ENCODE data around the gene CLEC2L.
"Not testable (repeated sequence)": the region's sequence is repeated elsewhere in the genome, so short reads cannot be mapped to it uniquely, and the experiment has no call there.

CLEC2L gene

GRCh38 chr7:139523968-139524815 is 707 bp downstream of the CLEC2L start:
- DNase-seq, result no peak

DNA sequence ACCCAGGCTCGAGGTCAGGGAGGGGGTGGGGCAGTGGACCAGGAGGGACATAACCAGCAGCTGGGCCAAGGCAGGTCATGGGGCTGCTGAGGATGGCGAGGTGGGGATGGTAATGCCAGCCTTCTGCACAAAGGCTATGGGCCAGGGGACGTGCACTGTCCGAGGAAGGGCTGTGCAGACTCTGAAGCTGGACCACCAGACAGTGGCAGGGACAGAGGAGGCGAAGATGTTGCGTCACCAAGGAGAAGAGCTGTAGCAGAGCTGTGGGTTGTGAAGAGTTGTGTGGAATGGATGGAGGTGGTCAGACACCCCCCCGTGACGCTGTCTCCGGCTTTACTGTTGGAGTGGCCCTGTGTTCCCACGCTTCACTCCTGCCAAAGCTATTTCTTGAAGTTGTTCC is 1.8 kb downstream of the CLEC2L start:
- no peak for DNase-seq

DNA sequence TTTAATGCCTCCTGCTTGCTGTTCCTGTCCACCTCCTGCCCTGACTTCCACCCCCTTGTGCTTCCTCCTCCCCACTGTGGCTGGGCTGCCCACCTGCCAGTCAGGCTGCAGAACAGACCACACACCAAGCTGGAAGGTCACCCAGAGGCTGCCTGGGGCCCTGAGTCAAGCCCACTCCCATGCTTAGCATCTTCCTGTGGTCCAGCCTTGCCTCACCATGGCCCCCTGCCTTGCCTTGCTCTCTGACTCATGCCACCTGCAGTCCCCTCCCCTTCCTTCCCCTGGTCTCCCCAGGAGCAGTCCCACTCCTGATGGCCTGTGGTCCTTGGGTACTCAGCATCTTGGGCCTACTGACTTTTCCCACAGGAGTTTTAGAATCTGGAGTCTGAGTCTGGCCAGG is 2.3 kb downstream of the CLEC2L start:
- DNase-seq, result no peak

- no peak for DNase-seq
Observed at GRCh38 chr7:139526578-139527544, 3.4 kb downstream of the CLEC2L start.

- no peak for DNase-seq
Observed at GRCh38 chr7:139531094-139531493, 7.6 kb downstream of the CLEC2L start.

DNA sequence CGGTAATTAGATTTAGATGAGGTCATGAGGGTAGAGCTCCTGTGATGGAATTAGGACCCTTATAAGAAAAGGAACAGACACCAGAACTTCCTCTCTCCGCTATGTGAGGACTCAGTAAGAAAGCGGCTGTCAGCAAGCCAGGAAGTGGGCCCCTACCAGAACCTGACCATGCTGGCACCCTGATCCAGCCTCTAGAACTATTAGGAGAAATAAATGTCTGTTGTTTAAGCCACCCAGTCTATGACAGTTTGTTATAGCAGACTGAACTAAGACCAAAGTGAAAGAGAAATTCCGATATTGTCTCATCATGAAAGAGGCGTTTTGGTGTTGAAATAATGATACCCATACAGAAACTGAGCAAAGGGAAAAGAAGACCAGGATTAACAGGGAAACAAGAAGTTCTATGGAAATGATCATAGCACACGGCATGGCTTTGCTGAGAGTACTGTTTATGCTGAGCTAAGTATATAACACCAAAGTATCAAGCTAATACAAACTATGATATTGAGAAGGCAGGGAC is 9.2 kb downstream of the CLEC2L start:
- DNase-seq, result no peak

GRCh38 chr7:139534096-139534495 is 10.6 kb downstream of the CLEC2L start:
- DNase-seq, result no peak

GRCh38 chr7:139534966-139535651 is 11.6 kb downstream of the CLEC2L start:
- no peak for DNase-seq

DNA sequence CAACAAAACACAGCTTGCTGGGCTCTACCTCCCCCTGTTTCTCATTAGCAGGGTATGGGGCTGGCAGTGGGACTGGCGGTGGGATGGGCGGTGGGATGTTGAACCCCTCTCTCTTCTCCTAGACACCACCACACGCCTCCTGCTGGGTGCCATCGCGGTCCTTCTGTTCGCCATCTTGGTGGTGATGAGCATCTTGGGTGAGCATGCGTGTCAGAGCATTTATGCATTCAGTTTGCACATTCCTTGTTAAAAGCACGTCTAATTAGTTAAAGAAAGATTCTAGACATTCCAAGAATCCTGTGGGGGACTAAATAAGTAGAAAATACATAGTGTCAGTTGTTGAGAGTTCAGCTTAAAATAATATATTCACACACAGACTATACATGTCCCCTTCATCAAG is 12.7 kb downstream of the CLEC2L start:
- DNase-seq, result no peak

GRCh38 chr7:139538881-139539635 is 15.6 kb downstream of the CLEC2L start:
- peak; percentile 76 for DNase-seq

DNA sequence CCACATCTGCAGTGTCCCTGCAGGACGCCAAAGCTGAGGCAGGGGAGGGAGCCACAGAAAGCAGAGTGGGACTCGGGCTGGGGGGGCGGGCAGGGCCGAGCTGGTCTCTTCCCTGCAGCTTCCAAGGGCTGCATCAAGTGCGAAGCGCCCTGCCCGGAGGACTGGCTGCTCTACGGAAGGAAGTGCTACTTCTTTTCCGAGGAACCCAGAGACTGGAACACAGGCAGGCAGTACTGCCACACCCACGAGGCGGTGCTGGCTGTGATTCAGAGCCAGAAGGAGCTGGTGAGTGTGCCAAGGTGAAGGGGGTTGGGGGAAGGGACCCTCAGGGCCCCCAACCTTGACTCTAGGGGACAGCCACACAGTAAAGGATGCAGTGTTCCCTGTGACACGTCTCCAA is 16.7 kb downstream of the CLEC2L start:
- DNase-seq, result no peak

- DNase-seq, result no peak
Observed at GRCh38 chr7:139541600-139542307, 18.3 kb downstream of the CLEC2L start.

DNA sequence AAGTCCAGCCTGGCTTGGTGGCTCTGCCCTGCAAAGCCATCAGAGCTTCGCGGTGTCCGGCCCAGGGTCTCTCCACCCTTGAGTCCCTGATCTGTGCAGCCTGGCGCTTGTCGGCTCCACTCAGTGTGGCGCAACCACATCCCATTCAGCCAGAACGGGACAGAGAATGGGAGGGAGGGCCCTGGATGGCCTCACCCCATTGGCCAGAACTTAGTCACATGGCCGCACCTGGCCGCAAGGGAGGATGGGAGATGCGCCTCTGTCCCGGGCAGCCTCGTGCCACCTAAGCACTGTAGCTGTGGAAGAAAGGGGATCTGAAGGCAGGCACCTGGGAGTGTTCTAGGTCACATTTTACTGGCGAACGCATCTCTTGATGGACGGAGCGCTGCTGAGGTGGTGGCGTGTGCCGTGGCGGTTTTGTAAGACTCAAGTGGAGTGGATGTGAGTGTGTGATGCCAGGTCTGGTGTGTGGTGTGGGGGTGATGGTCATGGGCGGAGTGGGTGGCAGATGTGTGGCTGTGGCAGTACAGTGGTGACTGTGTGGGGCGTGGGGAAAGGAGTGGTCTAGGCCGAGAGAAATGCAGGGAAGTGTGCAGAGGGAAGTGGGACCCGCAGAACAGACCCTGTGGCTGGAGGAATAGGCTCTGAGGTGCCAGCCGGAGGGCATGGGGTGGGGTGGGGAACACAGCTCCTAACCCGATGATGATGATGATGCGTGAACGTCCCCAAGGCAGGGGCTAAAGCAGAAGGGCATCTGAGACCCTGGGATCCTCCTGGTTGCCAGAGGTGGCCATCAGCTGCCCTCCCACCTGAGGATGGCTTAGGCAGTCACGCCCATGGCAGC is 19.0 kb downstream of the CLEC2L start:
- no peak for DNase-seq

DNA sequence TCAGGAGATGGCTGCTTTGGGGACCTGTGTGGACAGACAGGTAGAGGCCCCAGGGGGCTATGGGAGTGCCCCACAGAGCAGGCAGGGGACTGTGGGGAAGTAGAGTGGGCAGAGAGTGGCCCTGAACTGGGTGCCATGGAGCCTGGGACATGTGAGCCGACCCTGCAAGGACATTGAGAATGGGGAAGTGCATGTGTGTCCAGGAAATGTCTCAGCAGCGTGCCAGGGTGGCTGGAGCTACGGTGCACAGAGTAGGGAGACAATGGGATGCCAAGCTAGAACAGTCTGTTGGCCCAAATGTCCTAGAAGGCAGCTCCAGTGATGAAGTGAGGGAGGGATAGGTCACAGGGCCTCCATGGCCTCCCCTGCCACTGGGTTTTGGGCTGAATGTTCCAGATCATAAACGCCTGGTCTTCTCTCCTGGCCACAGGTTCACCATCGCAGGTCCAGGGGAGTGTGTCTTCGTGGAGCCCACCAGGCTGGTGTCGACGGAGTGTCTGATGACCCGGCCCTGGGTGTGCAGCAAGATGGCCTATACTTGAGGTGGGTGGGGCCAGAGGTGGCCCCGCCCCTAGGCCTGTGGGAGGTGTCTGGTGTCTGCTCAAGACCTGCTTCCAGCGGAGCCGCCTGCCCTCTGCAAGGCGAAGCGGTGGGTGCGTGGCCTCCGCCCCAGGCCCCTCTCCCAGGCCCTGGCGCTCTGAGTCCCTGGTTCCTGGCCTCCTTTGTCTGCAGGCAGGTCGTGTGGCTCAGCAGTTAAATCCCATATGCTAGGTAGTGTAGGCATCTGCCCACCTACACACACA is 20.5 kb downstream of the CLEC2L start:
- no peak for DNase-seq

DNA sequence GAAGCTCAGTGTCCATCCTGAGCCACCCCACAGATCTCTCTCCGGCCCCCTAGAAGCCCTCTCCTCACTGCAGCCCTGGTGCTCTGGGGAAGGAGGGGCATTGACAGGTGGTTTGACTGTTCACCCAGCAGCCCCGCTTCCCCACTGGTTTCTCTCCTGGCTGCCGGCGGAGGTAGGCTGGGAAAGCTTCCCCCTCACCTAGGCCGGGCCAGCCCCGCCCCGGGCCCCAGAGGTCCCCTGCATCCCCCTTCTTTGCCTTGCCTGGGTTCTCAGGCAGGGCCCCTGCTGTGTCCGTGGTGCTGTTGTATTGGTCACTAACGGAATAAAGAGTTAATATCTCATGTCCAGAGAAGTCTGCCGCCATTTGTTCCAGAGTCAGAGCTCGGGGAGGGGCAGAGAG is 21.2 kb downstream of the CLEC2L start:
- no peak for DNase-seq

DNA sequence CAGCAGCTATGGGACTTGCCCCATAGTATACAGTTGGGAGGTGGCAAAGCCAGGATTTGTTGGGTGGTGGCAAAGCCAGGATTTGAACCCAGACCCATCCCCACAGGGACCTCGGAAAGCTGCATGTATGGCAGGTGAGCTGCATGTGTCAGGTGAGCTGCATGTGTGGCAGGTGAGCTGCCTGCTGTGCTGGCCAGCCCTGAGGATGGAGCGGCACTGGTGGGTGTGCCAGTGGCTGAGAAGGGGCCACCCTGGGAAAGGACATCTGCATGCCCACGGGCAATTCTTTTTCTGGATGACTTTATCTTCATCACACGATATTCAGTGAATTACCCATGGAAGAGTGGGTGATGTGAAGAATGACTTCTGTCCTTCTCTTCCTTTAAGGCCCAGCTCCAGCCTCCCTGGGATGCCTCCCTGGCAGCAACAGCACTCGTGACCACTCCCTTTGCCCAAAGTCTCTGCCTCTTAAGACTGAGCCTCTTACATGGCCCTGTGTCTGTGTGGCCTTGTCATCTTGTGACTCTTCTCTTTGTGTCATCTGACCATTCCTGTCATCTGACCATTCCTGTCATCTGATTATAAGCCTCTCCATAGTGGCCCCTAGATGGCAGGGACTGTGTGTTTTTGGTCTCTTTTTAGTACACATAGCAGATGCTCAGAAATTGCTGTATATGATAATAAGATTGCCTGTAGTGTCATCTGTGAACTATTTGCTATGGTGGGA is 25.0 kb downstream of the CLEC2L start:
- DNase-seq, result no peak

DNA sequence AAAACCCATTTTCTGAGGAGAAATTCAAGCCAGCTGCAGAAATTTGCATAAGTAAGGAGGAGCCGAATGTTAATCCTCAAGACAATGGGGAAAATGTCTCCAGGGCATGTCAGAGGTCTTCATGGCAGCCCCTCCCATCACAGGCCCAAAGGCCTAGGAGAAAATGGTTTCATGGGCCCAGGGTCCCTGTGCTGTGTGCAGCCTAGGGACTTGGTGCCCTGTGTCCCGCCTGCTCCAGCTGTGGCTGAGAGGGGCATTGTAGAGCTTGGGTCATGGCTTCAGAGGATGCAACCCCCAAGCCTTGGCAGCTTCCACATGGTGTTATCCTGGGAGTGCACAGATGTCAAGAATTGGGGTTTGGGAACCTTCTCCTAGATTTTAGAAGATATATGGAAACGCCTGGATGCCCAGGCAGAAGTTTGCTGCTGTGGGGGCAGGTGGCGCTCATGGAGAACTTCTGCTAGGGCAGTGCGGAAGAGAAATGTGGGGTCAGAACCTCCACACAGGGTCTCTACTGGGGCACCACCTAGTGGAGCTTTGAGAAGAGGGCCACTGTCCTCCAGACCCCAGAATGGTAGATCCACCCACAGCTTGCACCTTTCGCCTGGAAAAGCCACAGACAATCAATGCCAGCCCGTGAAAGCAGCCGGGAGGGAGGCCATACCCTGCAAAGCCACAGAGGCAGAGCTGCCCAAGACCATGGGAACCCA is 30.7 kb downstream of the CLEC2L start:
- DNase-seq, result not testable (repeated sequence)

Measured in femur (tissue), 1 donor.